Measurements from ENCODE around the gene HCRTR1. TPM values are rescaled to one million over a fixed set of nuclear protein-coding genes. Genes with fewer than 3 reads are reported as not detected.
A peak's percentile ranks its signal among the peaks of the same experiment; 100 is the strongest.

The HCRTR1 gene
- total and polyA plus RNA-seq, 10 of the 15 experiments (the other 5 are each of a cell fraction or from before 2014, with no cell fraction given) = not detected

GRCh38 chr1:31605908-31606427 lies 11.5 kb upstream of the HCRTR1 start (continued):
- TF ChIP-seq PML (IDR thresholded peaks at IDR 0.05; ENCODE audit: low read length) (peak; percentile 75), PKNOX1 (IDR thresholded peaks at IDR 0.05) (peak; percentile 39), MXI1 (IDR thresholded peaks at IDR 0.05; ENCODE audit: low read depth, low read length) (peak; percentile 40; the same call in 1 of the 2 replicates), FOS (IDR thresholded peaks at IDR 0.05; ENCODE audit: borderline replicate concordance, extremely low read depth, insufficient read length) (no peak), SPI1 (IDR thresholded peaks at IDR 0.05; ENCODE audit: borderline replicate concordance, insufficient read depth, low read depth, low read length) (peak; percentile 96), NFIC (IDR thresholded peaks at IDR 0.05; ENCODE audit: low read depth, low read length) (peak; percentile 95), ZBTB11 (CRISPR knock-in tag; IDR thresholded peaks at IDR 0.05) (0 out of 2 replicates have a peak, but pooled peaks have one; percentile 21), RUNX3 (IDR thresholded peaks at IDR 0.05; ENCODE audit: low read length) (peak; percentile 89), TBL1XR1 (IDR thresholded peaks at IDR 0.05; ENCODE audit: low read depth, low read length) (peak; percentile 80; the same call in 1 of the 2 replicates), CREB1 (IDR thresholded peaks at IDR 0.05; ENCODE audit: low read depth) (peak; percentile 95), CEBPB (IDR thresholded peaks at IDR 0.05; ENCODE audit: borderline replicate concordance in 1 of 2, low read depth in 2 of 2, low read length in 2 of 2) (peak in 1 of 2 experiments; percentile 78; a peak in 1 of 4 replicates), CBX3 (IDR thresholded peaks at IDR 0.05; ENCODE audit: borderline replicate concordance, low read depth) (no peak), ZNF384 (IDR thresholded peaks at IDR 0.05; ENCODE audit: borderline replicate concordance, low read depth, low read length) (no peak), USF2 (IDR thresholded peaks at IDR 0.05; ENCODE audit: borderline replicate concordance, low read depth, low read length) (no peak), BHLHE40 (IDR thresholded peaks at IDR 0.05; ENCODE audit: borderline replicate concordance in 1 of 2, low read depth in 2 of 2, low read length in 1 of 2) (peak; percentile 64 to 76; a peak in 3 of 4 replicates)
- TF ChIP-seq, protein P1, sequence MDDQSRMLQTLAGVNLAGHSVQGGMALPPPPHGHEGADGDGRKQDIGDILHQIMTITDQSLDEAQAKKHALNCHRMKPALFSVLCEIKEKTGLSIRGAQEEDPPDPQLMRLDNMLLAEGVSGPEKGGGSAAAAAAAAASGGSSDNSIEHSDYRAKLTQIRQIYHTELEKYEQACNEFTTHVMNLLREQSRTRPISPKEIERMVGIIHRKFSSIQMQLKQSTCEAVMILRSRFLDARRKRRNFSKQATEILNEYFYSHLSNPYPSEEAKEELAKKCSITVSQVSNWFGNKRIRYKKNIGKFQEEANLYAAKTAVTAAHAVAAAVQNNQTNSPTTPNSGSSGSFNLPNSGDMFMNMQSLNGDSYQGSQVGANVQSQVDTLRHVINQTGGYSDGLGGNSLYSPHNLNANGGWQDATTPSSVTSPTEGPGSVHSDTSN (IDR thresholded peaks at IDR 0.05; ENCODE audit: insufficient replicate concordance, low read depth, low read length) = no peak
- TF ChIP-seq, protein P2, sequence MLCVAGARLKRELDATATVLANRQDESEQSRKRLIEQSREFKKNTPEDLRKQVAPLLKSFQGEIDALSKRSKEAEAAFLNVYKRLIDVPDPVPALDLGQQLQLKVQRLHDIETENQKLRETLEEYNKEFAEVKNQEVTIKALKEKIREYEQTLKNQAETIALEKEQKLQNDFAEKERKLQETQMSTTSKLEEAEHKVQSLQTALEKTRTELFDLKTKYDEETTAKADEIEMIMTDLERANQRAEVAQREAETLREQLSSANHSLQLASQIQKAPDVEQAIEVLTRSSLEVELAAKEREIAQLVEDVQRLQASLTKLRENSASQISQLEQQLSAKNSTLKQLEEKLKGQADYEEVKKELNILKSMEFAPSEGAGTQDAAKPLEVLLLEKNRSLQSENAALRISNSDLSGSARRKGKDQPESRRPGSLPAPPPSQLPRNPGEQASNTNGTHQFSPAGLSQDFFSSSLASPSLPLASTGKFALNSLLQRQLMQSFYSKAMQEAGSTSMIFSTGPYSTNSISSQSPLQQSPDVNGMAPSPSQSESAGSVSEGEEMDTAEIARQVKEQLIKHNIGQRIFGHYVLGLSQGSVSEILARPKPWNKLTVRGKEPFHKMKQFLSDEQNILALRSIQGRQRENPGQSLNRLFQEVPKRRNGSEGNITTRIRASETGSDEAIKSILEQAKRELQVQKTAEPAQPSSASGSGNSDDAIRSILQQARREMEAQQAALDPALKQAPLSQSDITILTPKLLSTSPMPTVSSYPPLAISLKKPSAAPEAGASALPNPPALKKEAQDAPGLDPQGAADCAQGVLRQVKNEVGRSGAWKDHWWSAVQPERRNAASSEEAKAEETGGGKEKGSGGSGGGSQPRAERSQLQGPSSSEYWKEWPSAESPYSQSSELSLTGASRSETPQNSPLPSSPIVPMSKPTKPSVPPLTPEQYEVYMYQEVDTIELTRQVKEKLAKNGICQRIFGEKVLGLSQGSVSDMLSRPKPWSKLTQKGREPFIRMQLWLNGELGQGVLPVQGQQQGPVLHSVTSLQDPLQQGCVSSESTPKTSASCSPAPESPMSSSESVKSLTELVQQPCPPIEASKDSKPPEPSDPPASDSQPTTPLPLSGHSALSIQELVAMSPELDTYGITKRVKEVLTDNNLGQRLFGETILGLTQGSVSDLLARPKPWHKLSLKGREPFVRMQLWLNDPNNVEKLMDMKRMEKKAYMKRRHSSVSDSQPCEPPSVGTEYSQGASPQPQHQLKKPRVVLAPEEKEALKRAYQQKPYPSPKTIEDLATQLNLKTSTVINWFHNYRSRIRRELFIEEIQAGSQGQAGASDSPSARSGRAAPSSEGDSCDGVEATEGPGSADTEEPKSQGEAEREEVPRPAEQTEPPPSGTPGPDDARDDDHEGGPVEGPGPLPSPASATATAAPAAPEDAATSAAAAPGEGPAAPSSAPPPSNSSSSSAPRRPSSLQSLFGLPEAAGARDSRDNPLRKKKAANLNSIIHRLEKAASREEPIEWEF (IDR thresholded peaks at IDR 0.05; ENCODE audit: insufficient replicate concordance, low read depth, low read length) = no peak
